Measurements from ENCODE around the gene TAB2. TPM values are rescaled to one million over a fixed set of nuclear protein-coding genes. Genes with fewer than 3 reads are reported as not detected.

TAB2 gene
- total RNA-seq, 1 experiment from 2014 or later: 14.7 TPM

- intact Hi-C loops (cut with micrococcal nuclease): no loop called here
- no peak overlapping the region for H2AFZ ChIP-seq (ENCODE audit: low read length)
- peaks cover 35% of the 10 kb centered on the region for H3K4me1 ChIP-seq (ENCODE audit: insufficient read depth, low read length)
- DNase-seq (no peak), ATAC-seq (no peak)
- H3K9me2 ChIP-seq (replicated peaks; ENCODE audit: low read length): no peaks in the 10 kb centered on the region
- H3K36me3 ChIP-seq (ENCODE audit: low read depth, low read length): no peaks in the 10 kb centered on the region
- ChIA-PET CTCF (no interaction called here), POLR2A (ENCODE audit: unreplicated experiment) (no interaction called here)
- BruUV-seq (replicated peaks): no TSS peak
- no peak overlapping the region for H3K9ac ChIP-seq (ENCODE audit: low read length)
- H3K27me3 ChIP-seq (ENCODE audit: low read length): no peaks in the 10 kb centered on the region
- H3K9me3 ChIP-seq (ENCODE audit: low read length): no peaks in the 10 kb centered on the region
- H3K4me2 ChIP-seq (ENCODE audit: low read length): no peak overlapping the region
- no peak overlapping the region for H3K27ac ChIP-seq (ENCODE audit: low read length)
- H3F3A ChIP-seq (ENCODE audit: low read length, unreplicated experiment): peaks cover 10% of the 10 kb centered on the region
- no peak for TF ChIP-seq CTCF (conservative IDR thresholded peaks at IDR 0.05; ENCODE audit: low read depth, low read length)
- no peak for TF ChIP-seq EZH2 (IDR thresholded peaks at IDR 0.05; ENCODE audit: low read length, unreplicated experiment)
- no peak for TF ChIP-seq EZH2phosphoT487 (IDR thresholded peaks at IDR 0.05; ENCODE audit: borderline replicate concordance, low read length)
- no peak overlapping the region for H3K4me3 ChIP-seq (ENCODE audit: low read length)
- no peaks in the 10 kb centered on the region for H4K20me1 ChIP-seq (ENCODE audit: low read length)
- peaks cover 96% of the 10 kb centered on the region for H3K79me2 ChIP-seq (ENCODE audit: low read length)
Measured at GRCh38 chr6:149329529-149329928, 12.0 kb downstream of the TAB2 start.

- no peaks in the 10 kb centered on the region for H3K36me3 ChIP-seq (ENCODE audit: low read depth, low read length)
- H3F3A ChIP-seq (ENCODE audit: low read length, unreplicated experiment): peaks cover 10% of the 10 kb centered on the region
- H3K9ac ChIP-seq (ENCODE audit: low read length): no peak overlapping the region
- POLR2A ChIA-PET (ENCODE audit: unreplicated experiment): no interaction called here
- TF ChIP-seq EZH2phosphoT487 (IDR thresholded peaks at IDR 0.05; ENCODE audit: borderline replicate concordance, low read length) (no peak), CTCF (conservative IDR thresholded peaks at IDR 0.05; ENCODE audit: low read depth, low read length) (no peak), EZH2 (IDR thresholded peaks at IDR 0.05; ENCODE audit: low read length, unreplicated experiment) (no peak)
- peaks cover 41% of the 10 kb centered on the region for H3K4me1 ChIP-seq (ENCODE audit: insufficient read depth, low read length)
- DNase-seq (no peak), ATAC-seq (no peak)
- no peak overlapping the region for H3K27ac ChIP-seq (ENCODE audit: low read length)
- no peaks in the 10 kb centered on the region for H3K27me3 ChIP-seq (ENCODE audit: low read length)
- H3K79me2 ChIP-seq (ENCODE audit: low read length): peaks cover 93% of the 10 kb centered on the region
- no peak overlapping the region for H3K4me3 ChIP-seq (ENCODE audit: low read length)
- CTCF ChIA-PET: no interaction called here
- H3K9me2 ChIP-seq (replicated peaks; ENCODE audit: low read length): no peaks in the 10 kb centered on the region
- no peak overlapping the region for H3K4me2 ChIP-seq (ENCODE audit: low read length)
- intact Hi-C loops (cut with micrococcal nuclease): loop anchor here (5.0 to 10.0 kb wide), 4 partner anchors 52 to 248 kb away; no protein-coding TSS in a partner anchor
- H3K9me3 ChIP-seq (ENCODE audit: low read length): no peaks in the 10 kb centered on the region
- BruUV-seq (replicated peaks): no TSS peak
- no peaks in the 10 kb centered on the region for H4K20me1 ChIP-seq (ENCODE audit: low read length)
- H2AFZ ChIP-seq (ENCODE audit: low read length): no peak overlapping the region
Measured at GRCh38 chr6:149330133-149330532, 12.6 kb downstream of the TAB2 start.

DNA sequence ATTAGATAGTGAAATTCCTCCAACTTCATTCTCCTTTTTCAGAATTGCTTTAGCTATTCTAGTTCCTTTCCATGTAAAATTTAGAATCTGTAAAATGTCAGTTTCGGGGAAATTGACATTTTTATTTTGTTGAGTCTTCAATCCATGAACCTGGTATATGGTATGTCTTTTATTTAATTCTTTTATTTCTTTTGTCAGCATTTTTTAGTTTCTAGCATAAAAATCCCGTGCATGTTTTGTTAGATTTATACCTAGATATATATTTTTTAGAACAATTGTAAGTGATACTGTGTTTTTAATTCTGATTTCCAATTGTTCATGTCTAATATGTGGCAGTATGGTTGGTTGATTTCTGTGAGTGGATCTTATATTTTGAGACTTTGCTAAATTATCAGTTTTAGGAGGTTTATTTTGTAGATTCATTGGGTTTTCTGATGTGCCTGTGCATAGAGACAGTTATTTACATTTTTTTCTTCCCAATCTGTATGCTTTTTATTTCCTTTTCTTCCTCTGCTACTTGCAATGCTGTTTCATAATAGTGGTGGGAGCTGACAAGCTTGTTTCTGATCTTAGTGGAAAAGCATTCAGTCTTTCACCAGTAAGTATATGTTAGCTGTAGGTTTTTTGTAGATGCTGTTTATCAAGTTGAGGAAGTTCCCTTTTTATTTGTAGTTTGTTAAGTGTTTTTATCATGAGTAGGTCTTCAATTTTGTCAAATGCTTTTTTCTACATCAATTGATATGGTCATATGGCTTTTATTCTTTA is 13.7 kb downstream of the TAB2 start:
- Histone ChIP-seq H3K79me2 (ENCODE audit: low read length) (peaks cover 92% of the 10 kb centered on the region), H3F3A (ENCODE audit: low read length, unreplicated experiment) (peaks cover 10% of the 10 kb centered on the region), H3K36me3 (ENCODE audit: low read depth, low read length) (no peaks in the 10 kb centered on the region), H4K20me1 (ENCODE audit: low read length) (no peaks in the 10 kb centered on the region), H2AFZ (ENCODE audit: low read length) (no peak overlapping the region), H3K4me3 (ENCODE audit: low read length) (no peak overlapping the region), H3K9me3 (ENCODE audit: low read length) (no peaks in the 10 kb centered on the region), H3K4me1 (ENCODE audit: insufficient read depth, low read length) (peaks cover 50% of the 10 kb centered on the region), H3K4me2 (ENCODE audit: low read length) (peak overlapping the region; percentile 81), H3K27me3 (ENCODE audit: low read length) (no peaks in the 10 kb centered on the region), H3K27ac (ENCODE audit: low read length) (peak overlapping the region; percentile 91), H3K9me2 (replicated peaks; ENCODE audit: low read length) (no peaks in the 10 kb centered on the region), H3K9ac (ENCODE audit: low read length) (peak overlapping the region; percentile 44)
- ChIA-PET POLR2A (ENCODE audit: unreplicated experiment) (no interaction called here), CTCF (no interaction called here)
- intact Hi-C loops (cut with micrococcal nuclease): loop anchor here (5.0 to 10.0 kb wide), 4 partner anchors 51 to 249 kb away; no protein-coding TSS in a partner anchor
- ATAC-seq (no peak), DNase-seq (no peak)
- BruUV-seq (replicated peaks): no TSS peak
- no peak for TF ChIP-seq EZH2 (IDR thresholded peaks at IDR 0.05; ENCODE audit: low read length, unreplicated experiment)
- TF ChIP-seq EZH2phosphoT487 (IDR thresholded peaks at IDR 0.05; ENCODE audit: borderline replicate concordance, low read length): no peak
- no peak for TF ChIP-seq CTCF (conservative IDR thresholded peaks at IDR 0.05; ENCODE audit: low read depth, low read length)
